ENCODE results near the gene ETFB. TPM values are rescaled to one million over a fixed set of nuclear protein-coding genes. Genes with fewer than 3 reads are reported as not detected.

ETFB gene
- total and polyA plus RNA-seq, 4 donors = 129 to 713 (median 467) TPM

- TF ChIP-seq, protein P1, sequence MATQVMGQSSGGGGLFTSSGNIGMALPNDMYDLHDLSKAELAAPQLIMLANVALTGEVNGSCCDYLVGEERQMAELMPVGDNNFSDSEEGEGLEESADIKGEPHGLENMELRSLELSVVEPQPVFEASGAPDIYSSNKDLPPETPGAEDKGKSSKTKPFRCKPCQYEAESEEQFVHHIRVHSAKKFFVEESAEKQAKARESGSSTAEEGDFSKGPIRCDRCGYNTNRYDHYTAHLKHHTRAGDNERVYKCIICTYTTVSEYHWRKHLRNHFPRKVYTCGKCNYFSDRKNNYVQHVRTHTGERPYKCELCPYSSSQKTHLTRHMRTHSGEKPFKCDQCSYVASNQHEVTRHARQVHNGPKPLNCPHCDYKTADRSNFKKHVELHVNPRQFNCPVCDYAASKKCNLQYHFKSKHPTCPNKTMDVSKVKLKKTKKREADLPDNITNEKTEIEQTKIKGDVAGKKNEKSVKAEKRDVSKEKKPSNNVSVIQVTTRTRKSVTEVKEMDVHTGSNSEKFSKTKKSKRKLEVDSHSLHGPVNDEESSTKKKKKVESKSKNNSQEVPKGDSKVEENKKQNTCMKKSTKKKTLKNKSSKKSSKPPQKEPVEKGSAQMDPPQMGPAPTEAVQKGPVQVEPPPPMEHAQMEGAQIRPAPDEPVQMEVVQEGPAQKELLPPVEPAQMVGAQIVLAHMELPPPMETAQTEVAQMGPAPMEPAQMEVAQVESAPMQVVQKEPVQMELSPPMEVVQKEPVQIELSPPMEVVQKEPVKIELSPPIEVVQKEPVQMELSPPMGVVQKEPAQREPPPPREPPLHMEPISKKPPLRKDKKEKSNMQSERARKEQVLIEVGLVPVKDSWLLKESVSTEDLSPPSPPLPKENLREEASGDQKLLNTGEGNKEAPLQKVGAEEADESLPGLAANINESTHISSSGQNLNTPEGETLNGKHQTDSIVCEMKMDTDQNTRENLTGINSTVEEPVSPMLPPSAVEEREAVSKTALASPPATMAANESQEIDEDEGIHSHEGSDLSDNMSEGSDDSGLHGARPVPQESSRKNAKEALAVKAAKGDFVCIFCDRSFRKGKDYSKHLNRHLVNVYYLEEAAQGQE (IDR thresholded peaks at IDR 0.05) = no peak
- TF ChIP-seq JUND (IDR thresholded peaks at IDR 0.05) = no peak
- no peak for TF ChIP-seq SP1 (IDR thresholded peaks at IDR 0.05)
- TF ChIP-seq TAF1 (conservative IDR thresholded peaks at IDR 0.05) = no peak
- TF ChIP-seq HNF4A (conservative IDR thresholded peaks at IDR 0.05) = no peak
- TF ChIP-seq FOXA1 (IDR thresholded peaks at IDR 0.05) = no peak
- no peak for TF ChIP-seq CTCF (IDR thresholded peaks at IDR 0.05; ENCODE audit: low read depth, low read length, missing input control)
- TF ChIP-seq RAD21 (IDR thresholded peaks at IDR 0.05) = no peak
Observed at GRCh38 chr19:51337861-51338562, 28.2 kb downstream of the ETFB start (continued).

GRCh38 chr19:51337141-51337860, 28.9 kb downstream of the ETFB start:
- DNase-seq (ENCODE audit: low spot score) = no peak
- H3K36me3 ChIP-seq (ENCODE audit: control insufficient read depth in 4 of 4, insufficient read depth in 3 of 4, low read depth in 1 of 4, low read length in 3 of 4) = no peaks in the 10 kb centered on the region
- H3K9me3 ChIP-seq (ENCODE audit: control insufficient read depth in 4 of 4, low read length in 3 of 4) = no peaks in the 10 kb centered on the region
- no peak overlapping the region for H3K9ac ChIP-seq (ENCODE audit: low read depth in 1 of 2, low read length in 2 of 2)
- peaks cover 7 to 17% (median 13%) of the 10 kb centered on the region in 4 donors for H3K4me1 ChIP-seq (ENCODE audit: control insufficient read depth in 4 of 4, insufficient read depth in 4 of 4, low read length in 3 of 4)
- 97% methylated on average over 13 of the region's 13 CpGs for WGBS
- H3K27me3 ChIP-seq (ENCODE audit: control insufficient read depth in 4 of 4, insufficient read depth in 4 of 4, low read length in 3 of 4) = no peaks in the 10 kb centered on the region
- no peak for TF ChIP-seq HNF4G (IDR thresholded peaks at IDR 0.05)
- TF ChIP-seq SP1 (IDR thresholded peaks at IDR 0.05) = no peak
- no peak for TF ChIP-seq EGR1 (IDR thresholded peaks at IDR 0.05; ENCODE audit: low read depth in 2 of 2)
- TF ChIP-seq HNF4A (conservative IDR thresholded peaks at IDR 0.05) = no peak
- no peak for TF ChIP-seq CTCF (IDR thresholded peaks at IDR 0.05; ENCODE audit: low read depth, low read length, missing input control)
- TF ChIP-seq RXRA (IDR thresholded peaks at IDR 0.05) = no peak
- no peak for TF ChIP-seq FOXA2 (IDR thresholded peaks at IDR 0.05)
- TF ChIP-seq JUND (IDR thresholded peaks at IDR 0.05) = no peak
- TF ChIP-seq RAD21 (IDR thresholded peaks at IDR 0.05) = no peak
- no peak for TF ChIP-seq MAX (IDR thresholded peaks at IDR 0.05)
- TF ChIP-seq, protein P1 (IDR thresholded peaks at IDR 0.05) = no peak
- TF ChIP-seq TAF1 (conservative IDR thresholded peaks at IDR 0.05) = no peak
- H3K27ac ChIP-seq (ENCODE audit: low read depth in 1 of 2, low read length in 2 of 2) = no peak overlapping the region
- H3K4me3 ChIP-seq (ENCODE audit: low read depth in 1 of 3, low read length in 3 of 3) = no peak overlapping the region

All from liver (tissue), 9 donors.